ENCODE measurements around the gene TTC3. TPM values are rescaled to one million over a fixed set of nuclear protein-coding genes. Genes with fewer than 3 reads are reported as not detected.

The TTC3 gene
- total RNA-seq, 1 experiment from 2014 or later: 71.5 TPM

DNA sequence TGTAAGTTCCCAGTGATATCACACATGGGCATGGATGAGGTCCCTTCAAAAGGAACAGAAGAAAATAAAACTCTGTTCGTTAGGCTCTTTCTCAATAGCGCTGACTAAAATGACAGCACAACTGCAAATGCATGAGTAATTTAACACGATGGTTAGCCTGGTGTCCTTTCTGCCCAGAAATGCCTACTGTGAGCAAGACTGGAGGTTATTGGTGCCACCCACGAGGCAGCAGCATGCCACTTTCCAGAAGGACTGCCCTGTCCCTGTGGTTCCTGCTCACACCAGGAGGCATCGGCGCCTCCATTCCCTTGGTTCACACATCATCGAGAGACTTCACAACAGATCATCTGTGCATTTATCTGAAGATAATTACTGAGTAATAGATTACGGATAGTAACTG, 167.9 kb downstream of the TTC3 start:
- no peak for ATAC-seq
- no peaks in the 10 kb centered on the region; a peak in 1 of 4 replicates for H3K36me3 ChIP-seq (ENCODE audit: control insufficient read depth in 1 of 2, insufficient read depth in 2 of 2, low read length in 2 of 2)

More for the DNA sequence above, 167.9 kb downstream of the TTC3 start:
- Histone ChIP-seq H3K27me3 (ENCODE audit: insufficient read depth, low read length) (no peaks in the 10 kb centered on the region), H2AFZ (ENCODE audit: low read depth, low read length, poor library complexity, severe bottlenecking) (no peak overlapping the region), H3K4me1 (ENCODE audit: control insufficient read depth in 1 of 2, insufficient read depth in 2 of 2, low read length in 2 of 2) (no peaks in the 10 kb centered on the region), H3K9me3 (ENCODE audit: control insufficient read depth in 1 of 2, insufficient read depth in 1 of 2, low read depth in 1 of 2, low read length in 2 of 2) (no peaks in the 10 kb centered on the region), H4K20me1 (ENCODE audit: insufficient read depth) (no peaks in the 10 kb centered on the region), H3K4me3 (replicated peaks in 1 of 2; ENCODE audit: low read depth in 1 of 2, low read length in 2 of 2) (no peak overlapping the region), H3K79me2 (ENCODE audit: insufficient read depth, low read length) (peaks cover 44% of the 10 kb centered on the region), H3K9me2 (ENCODE audit: insufficient read depth) (no peaks in the 10 kb centered on the region), H3K27ac (ENCODE audit: low read depth, low read length) (no peak overlapping the region), H3K9ac (ENCODE audit: low read length) (no peak overlapping the region), H3K4me2 (ENCODE audit: low read length) (no peak overlapping the region)
- intact Hi-C loops (cut with micrococcal nuclease): no loop called here
- ChIA-PET POLR2A (no interaction called here), RAD21 (ENCODE audit: low non-redundant PET in 1 of 2, low total read pairs in 2 of 2, uncharacterized antibody in 2 of 2, unreplicated experiment in 2 of 2) (no interaction called here), CTCF (no interaction called here)
- BruUV-seq (replicated peaks): no TSS peak
- no peak for DNase-seq (ENCODE audit: low read depth, low spot score)
- TF ChIP-seq ATF3 (IDR thresholded peaks at IDR 0.05): no peak
- TF ChIP-seq ZBTB33 (IDR thresholded peaks at IDR 0.05; ENCODE audit: extremely low read depth, insufficient replicate concordance, low read length): no peak
- TF ChIP-seq POLR2AphosphoS5 (IDR thresholded peaks at IDR 0.05; ENCODE audit: low read depth, low read length): no peak
- no peak for TF ChIP-seq ZFX (IDR thresholded peaks at IDR 0.05)
- no peak for TF ChIP-seq CEBPB (IDR thresholded peaks at IDR 0.05; ENCODE audit: low read depth)
- no peak for TF ChIP-seq TCF7L2 (IDR thresholded peaks at IDR 0.05; ENCODE audit: borderline replicate concordance, extremely low read depth, insufficient read depth, insufficient read length)
- TF ChIP-seq SRF (IDR thresholded peaks at IDR 0.05; ENCODE audit: low read depth): no peak
- TF ChIP-seq ZNF274 (IDR thresholded peaks at IDR 0.05; ENCODE audit: low read depth, low read length): no peak
- no peak for TF ChIP-seq SIN3A (IDR thresholded peaks at IDR 0.05; ENCODE audit: low read depth)

Measured in HCT116 (cell line).